ENCODE measurements around the gene ADAMTS12. TPM values are rescaled to one million over a fixed set of nuclear protein-coding genes. Genes with fewer than 3 reads are reported as not detected.
"Not testable (repeated sequence)": the region's sequence is repeated elsewhere in the genome, so short reads cannot be mapped to it uniquely, and the experiment has no call there.

ADAMTS12 gene
- total RNA-seq, 1 experiment from 2014 or later: not detected

GRCh38 chr5:33880319-33880718 is 11.5 kb downstream of the ADAMTS12 start:
- H3K9me2 ChIP-seq (replicated peaks; ENCODE audit: insufficient read depth, low read length): no peaks in the 10 kb centered on the region
- no peaks in the 10 kb centered on the region for H4K20me1 ChIP-seq (ENCODE audit: insufficient read depth, low read depth, low read length)
- no peaks in the 10 kb centered on the region for H3K27me3 ChIP-seq (ENCODE audit: low read length)
- H3K4me3 ChIP-seq (ENCODE audit: low read length): no peak overlapping the region
- no peaks in the 10 kb centered on the region for H3K4me1 ChIP-seq (ENCODE audit: low read length)
- no peak overlapping the region for H2AFZ ChIP-seq (ENCODE audit: low read length)
- H3K9me3 ChIP-seq (ENCODE audit: low read length): no peaks in the 10 kb centered on the region
- H3K4me2 ChIP-seq (ENCODE audit: low read depth, low read length, poor library complexity, severe bottlenecking): no peak overlapping the region
- no peak for DNase-seq
- H3K27ac ChIP-seq (ENCODE audit: low read length): no peak overlapping the region
- H3K9ac ChIP-seq (ENCODE audit: low read length): no peak overlapping the region
- H3K36me3 ChIP-seq (ENCODE audit: insufficient read depth, low read length): no peaks in the 10 kb centered on the region
- no peaks in the 10 kb centered on the region for H3K79me2 ChIP-seq (ENCODE audit: low read length)

- Histone ChIP-seq H3K4me2 (ENCODE audit: low read depth, low read length, poor library complexity, severe bottlenecking) (no peak overlapping the region), H4K20me1 (ENCODE audit: insufficient read depth, low read depth, low read length) (no peaks in the 10 kb centered on the region), H3K27me3 (ENCODE audit: low read length) (no peaks in the 10 kb centered on the region), H3K4me1 (ENCODE audit: low read length) (no peaks in the 10 kb centered on the region), H3K9ac (ENCODE audit: low read length) (no peak overlapping the region), H3K27ac (ENCODE audit: low read length) (no peak overlapping the region), H3K9me3 (ENCODE audit: low read length) (no peaks in the 10 kb centered on the region), H3K36me3 (ENCODE audit: insufficient read depth, low read length) (no peaks in the 10 kb centered on the region), H3K4me3 (ENCODE audit: low read length) (no peak overlapping the region), H3K9me2 (replicated peaks; ENCODE audit: insufficient read depth, low read length) (no peaks in the 10 kb centered on the region), H2AFZ (ENCODE audit: low read length) (no peak overlapping the region), H3K79me2 (ENCODE audit: low read length) (no peaks in the 10 kb centered on the region)
- no peak for DNase-seq
Observed at GRCh38 chr5:33877449-33877848, 14.3 kb downstream of the ADAMTS12 start.

GRCh38 chr5:33867241-33867640 is 24.5 kb downstream of the ADAMTS12 start:
- DNase-seq: no peak
- H3K4me2 ChIP-seq (ENCODE audit: low read depth, low read length, poor library complexity, severe bottlenecking): no peak overlapping the region
- H3K9ac ChIP-seq (ENCODE audit: low read length): no peak overlapping the region
- no peaks in the 10 kb centered on the region for H3K79me2 ChIP-seq (ENCODE audit: low read length)
- no peak overlapping the region for H3K4me3 ChIP-seq (ENCODE audit: low read length)
- no peak overlapping the region for H3K27ac ChIP-seq (ENCODE audit: low read length)
- no peaks in the 10 kb centered on the region for H4K20me1 ChIP-seq (ENCODE audit: insufficient read depth, low read depth, low read length)
- no peaks in the 10 kb centered on the region for H3K9me2 ChIP-seq (replicated peaks; ENCODE audit: insufficient read depth, low read length)
- H3K4me1 ChIP-seq (ENCODE audit: low read length): no peaks in the 10 kb centered on the region
- H3K27me3 ChIP-seq (ENCODE audit: low read length): no peaks in the 10 kb centered on the region
- H2AFZ ChIP-seq (ENCODE audit: low read length): no peak overlapping the region
- no peaks in the 10 kb centered on the region for H3K9me3 ChIP-seq (ENCODE audit: low read length)
- no peaks in the 10 kb centered on the region for H3K36me3 ChIP-seq (ENCODE audit: insufficient read depth, low read length)

- not testable (repeated sequence) for H4K20me1 ChIP-seq (ENCODE audit: insufficient read depth, low read depth, low read length); H3K27me3 ChIP-seq (ENCODE audit: low read length); H3K4me2 ChIP-seq (ENCODE audit: low read depth, low read length, poor library complexity, severe bottlenecking); H3K9me3 ChIP-seq (ENCODE audit: low read length); H3K4me1 ChIP-seq (ENCODE audit: low read length); H3K4me3 ChIP-seq (ENCODE audit: low read length); H3K9ac ChIP-seq (ENCODE audit: low read length); H3K27ac ChIP-seq (ENCODE audit: low read length); H2AFZ ChIP-seq (ENCODE audit: low read length); H3K9me2 ChIP-seq (replicated peaks; ENCODE audit: insufficient read depth, low read length); DNase-seq; H3K79me2 ChIP-seq (ENCODE audit: low read length); H3K36me3 ChIP-seq (ENCODE audit: insufficient read depth, low read length)
Observed at GRCh38 chr5:33859177-33859576, 32.6 kb downstream of the ADAMTS12 start.

GRCh38 chr5:33857037-33857436 is 34.8 kb downstream of the ADAMTS12 start:
- Histone ChIP-seq H3K79me2 (ENCODE audit: low read length) (no peaks in the 10 kb centered on the region), H3K9me3 (ENCODE audit: low read length) (no peaks in the 10 kb centered on the region), H4K20me1 (ENCODE audit: insufficient read depth, low read depth, low read length) (no peaks in the 10 kb centered on the region), H3K4me3 (ENCODE audit: low read length) (no peak overlapping the region), H3K9me2 (replicated peaks; ENCODE audit: insufficient read depth, low read length) (no peaks in the 10 kb centered on the region), H3K27ac (ENCODE audit: low read length) (no peak overlapping the region), H3K4me1 (ENCODE audit: low read length) (no peaks in the 10 kb centered on the region), H3K27me3 (ENCODE audit: low read length) (no peaks in the 10 kb centered on the region), H3K4me2 (ENCODE audit: low read depth, low read length, poor library complexity, severe bottlenecking) (no peak overlapping the region), H3K9ac (ENCODE audit: low read length) (no peak overlapping the region), H3K36me3 (ENCODE audit: insufficient read depth, low read length) (no peaks in the 10 kb centered on the region), H2AFZ (ENCODE audit: low read length) (no peak overlapping the region)
- DNase-seq: no peak

- H3K4me3 ChIP-seq (ENCODE audit: low read length): no peak overlapping the region
- H3K4me2 ChIP-seq (ENCODE audit: low read depth, low read length, poor library complexity, severe bottlenecking): no peak overlapping the region
- no peaks in the 10 kb centered on the region for H3K4me1 ChIP-seq (ENCODE audit: low read length)
- no peaks in the 10 kb centered on the region for H3K36me3 ChIP-seq (ENCODE audit: insufficient read depth, low read length)
- no peak overlapping the region for H3K27ac ChIP-seq (ENCODE audit: low read length)
- H2AFZ ChIP-seq (ENCODE audit: low read length): no peak overlapping the region
- no peaks in the 10 kb centered on the region for H3K9me3 ChIP-seq (ENCODE audit: low read length)
- DNase-seq: no peak
- H3K9me2 ChIP-seq (replicated peaks; ENCODE audit: insufficient read depth, low read length): no peaks in the 10 kb centered on the region
- no peaks in the 10 kb centered on the region for H4K20me1 ChIP-seq (ENCODE audit: insufficient read depth, low read depth, low read length)
- no peak overlapping the region for H3K9ac ChIP-seq (ENCODE audit: low read length)
- no peaks in the 10 kb centered on the region for H3K79me2 ChIP-seq (ENCODE audit: low read length)
- H3K27me3 ChIP-seq (ENCODE audit: low read length): no peaks in the 10 kb centered on the region
Observed at GRCh38 chr5:33855396-33855795, 36.4 kb downstream of the ADAMTS12 start.

GRCh38 chr5:33854733-33855151 is 37.0 kb downstream of the ADAMTS12 start:
- Histone ChIP-seq H3K4me2 (ENCODE audit: low read depth, low read length, poor library complexity, severe bottlenecking) (no peak overlapping the region), H3K9me3 (ENCODE audit: low read length) (no peaks in the 10 kb centered on the region), H3K79me2 (ENCODE audit: low read length) (no peaks in the 10 kb centered on the region), H3K4me3 (ENCODE audit: low read length) (no peak overlapping the region), H3K36me3 (ENCODE audit: insufficient read depth, low read length) (no peaks in the 10 kb centered on the region), H3K4me1 (ENCODE audit: low read length) (no peaks in the 10 kb centered on the region), H3K27ac (ENCODE audit: low read length) (no peak overlapping the region), H3K9me2 (replicated peaks; ENCODE audit: insufficient read depth, low read length) (no peaks in the 10 kb centered on the region), H3K9ac (ENCODE audit: low read length) (no peak overlapping the region), H3K27me3 (ENCODE audit: low read length) (no peaks in the 10 kb centered on the region), H2AFZ (ENCODE audit: low read length) (no peak overlapping the region), H4K20me1 (ENCODE audit: insufficient read depth, low read depth, low read length) (no peaks in the 10 kb centered on the region)
- DNase-seq: no peak

GRCh38 chr5:33852837-33853236 is 39.0 kb downstream of the ADAMTS12 start:
- Histone ChIP-seq H3K4me1 (ENCODE audit: low read length) (no peaks in the 10 kb centered on the region), H2AFZ (ENCODE audit: low read length) (no peak overlapping the region), H3K9ac (ENCODE audit: low read length) (no peak overlapping the region), H3K79me2 (ENCODE audit: low read length) (no peaks in the 10 kb centered on the region), H3K27ac (ENCODE audit: low read length) (no peak overlapping the region), H3K36me3 (ENCODE audit: insufficient read depth, low read length) (no peaks in the 10 kb centered on the region), H3K9me2 (replicated peaks; ENCODE audit: insufficient read depth, low read length) (no peaks in the 10 kb centered on the region), H3K4me3 (ENCODE audit: low read length) (no peak overlapping the region), H3K9me3 (ENCODE audit: low read length) (no peaks in the 10 kb centered on the region), H4K20me1 (ENCODE audit: insufficient read depth, low read depth, low read length) (no peaks in the 10 kb centered on the region), H3K27me3 (ENCODE audit: low read length) (no peaks in the 10 kb centered on the region), H3K4me2 (ENCODE audit: low read depth, low read length, poor library complexity, severe bottlenecking) (no peak overlapping the region)
- DNase-seq: no peak

- Histone ChIP-seq H3K27me3 (ENCODE audit: low read length) (no peaks in the 10 kb centered on the region), H3K9me3 (ENCODE audit: low read length) (no peaks in the 10 kb centered on the region), H2AFZ (ENCODE audit: low read length) (no peak overlapping the region), H3K36me3 (ENCODE audit: insufficient read depth, low read length) (no peaks in the 10 kb centered on the region), H3K4me1 (ENCODE audit: low read length) (no peaks in the 10 kb centered on the region), H3K9me2 (replicated peaks; ENCODE audit: insufficient read depth, low read length) (no peaks in the 10 kb centered on the region), H3K4me2 (ENCODE audit: low read depth, low read length, poor library complexity, severe bottlenecking) (no peak overlapping the region), H3K9ac (ENCODE audit: low read length) (no peak overlapping the region), H3K27ac (ENCODE audit: low read length) (no peak overlapping the region), H3K4me3 (ENCODE audit: low read length) (no peak overlapping the region), H3K79me2 (ENCODE audit: low read length) (no peaks in the 10 kb centered on the region), H4K20me1 (ENCODE audit: insufficient read depth, low read depth, low read length) (no peaks in the 10 kb centered on the region)
- DNase-seq: no peak
Observed at GRCh38 chr5:33852319-33852718, 39.5 kb downstream of the ADAMTS12 start.

Data from Karpas-422 (cell line).